ENCODE results near the gene VMP1. TPM values are rescaled to one million over a fixed set of nuclear protein-coding genes. Genes with fewer than 3 reads are reported as not detected.

VMP1 gene
- total and polyA plus RNA-seq, 4 donors, result 92.5 to 249 (median 157) TPM

DNA sequence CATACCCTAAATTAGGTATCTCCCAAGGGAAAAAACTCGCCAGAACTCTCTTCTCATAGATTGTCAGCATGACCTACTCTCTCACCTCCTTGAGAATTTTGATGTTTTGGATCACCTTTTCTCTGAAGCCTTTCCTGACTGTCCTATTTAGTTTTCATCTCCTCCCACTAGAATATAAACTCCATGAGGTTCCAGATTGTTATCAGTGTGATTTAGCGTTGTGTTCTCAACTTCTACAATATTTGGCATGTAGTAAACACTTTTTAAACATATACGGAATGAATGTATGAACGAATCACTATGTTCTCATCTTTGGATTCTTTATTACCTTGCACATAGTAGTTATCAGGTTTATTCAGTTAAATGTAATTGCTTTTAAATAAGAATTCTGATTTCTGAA, 88.7 kb downstream of the VMP1 start:
- no peaks in the 10 kb centered on the region for H3K36me3 ChIP-seq (ENCODE audit: control insufficient read depth in 4 of 4, insufficient read depth in 4 of 4, low read length in 4 of 4)
- TF ChIP-seq, protein P1, sequence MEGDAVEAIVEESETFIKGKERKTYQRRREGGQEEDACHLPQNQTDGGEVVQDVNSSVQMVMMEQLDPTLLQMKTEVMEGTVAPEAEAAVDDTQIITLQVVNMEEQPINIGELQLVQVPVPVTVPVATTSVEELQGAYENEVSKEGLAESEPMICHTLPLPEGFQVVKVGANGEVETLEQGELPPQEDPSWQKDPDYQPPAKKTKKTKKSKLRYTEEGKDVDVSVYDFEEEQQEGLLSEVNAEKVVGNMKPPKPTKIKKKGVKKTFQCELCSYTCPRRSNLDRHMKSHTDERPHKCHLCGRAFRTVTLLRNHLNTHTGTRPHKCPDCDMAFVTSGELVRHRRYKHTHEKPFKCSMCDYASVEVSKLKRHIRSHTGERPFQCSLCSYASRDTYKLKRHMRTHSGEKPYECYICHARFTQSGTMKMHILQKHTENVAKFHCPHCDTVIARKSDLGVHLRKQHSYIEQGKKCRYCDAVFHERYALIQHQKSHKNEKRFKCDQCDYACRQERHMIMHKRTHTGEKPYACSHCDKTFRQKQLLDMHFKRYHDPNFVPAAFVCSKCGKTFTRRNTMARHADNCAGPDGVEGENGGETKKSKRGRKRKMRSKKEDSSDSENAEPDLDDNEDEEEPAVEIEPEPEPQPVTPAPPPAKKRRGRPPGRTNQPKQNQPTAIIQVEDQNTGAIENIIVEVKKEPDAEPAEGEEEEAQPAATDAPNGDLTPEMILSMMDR (IDR thresholded peaks at IDR 0.05; ENCODE audit: control extremely low read depth, extremely low read depth), result no peak
- H3K4me1 ChIP-seq (ENCODE audit: control insufficient read depth in 5 of 5, insufficient read depth in 5 of 5, low read length in 5 of 5), result peaks cover 0 to 1% (median 0%) of the 10 kb centered on the region in 5 donors
- DNase-seq, result no peak
- H3K9ac ChIP-seq (ENCODE audit: insufficient read depth in 1 of 2, low read length in 2 of 2), result no peak overlapping the region
- H3K27me3 ChIP-seq (ENCODE audit: control insufficient read depth in 3 of 3, insufficient read depth in 3 of 3, low read length in 2 of 3), result no peaks in the 10 kb centered on the region
- ATAC-seq (ENCODE audit: insufficient read depth, low FRiP score), result no peak
- 87 to 90% methylated on average over 4 of the region's 4 CpGs for WGBS, 2 donors
- H3K27ac ChIP-seq (ENCODE audit: low read depth in 1 of 2, low read length in 1 of 2), result no peak overlapping the region
- H3K4me3 ChIP-seq, result no peak overlapping the region
- H3K9me3 ChIP-seq (ENCODE audit: control insufficient read depth in 4 of 4, insufficient read depth in 3 of 4, low read length in 3 of 4), result no peaks in the 10 kb centered on the region

DNA sequence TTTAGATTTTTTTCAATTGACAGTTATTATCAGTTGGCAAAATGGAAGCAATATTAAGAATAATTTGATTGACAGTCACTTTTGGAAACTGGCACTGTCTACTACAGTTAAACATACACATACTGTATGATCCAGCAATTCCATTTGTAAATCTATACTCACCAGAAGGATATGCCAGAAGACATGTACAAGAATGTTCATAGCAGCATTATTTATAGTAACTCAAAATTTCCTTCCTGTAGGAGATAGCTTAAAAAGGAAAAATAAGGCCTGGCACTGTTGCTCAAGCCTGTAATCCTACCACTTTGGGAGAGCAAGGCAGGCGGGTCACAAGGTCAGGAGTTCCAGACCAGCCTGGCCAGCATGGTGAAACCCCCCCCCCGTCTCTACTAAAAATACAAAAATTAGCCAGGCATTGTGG, 89.3 kb downstream of the VMP1 start:
- Histone ChIP-seq H3K27ac (ENCODE audit: low read depth in 1 of 2, low read length in 1 of 2) (no peak overlapping the region), H3K9me3 (ENCODE audit: control insufficient read depth in 4 of 4, insufficient read depth in 3 of 4, low read length in 3 of 4) (no peaks in the 10 kb centered on the region), H3K4me3 (no peak overlapping the region), H3K4me1 (ENCODE audit: control insufficient read depth in 5 of 5, insufficient read depth in 5 of 5, low read length in 5 of 5) (peaks cover 0 to 1% (median 0%) of the 10 kb centered on the region in 5 donors), H3K9ac (ENCODE audit: insufficient read depth in 1 of 2, low read length in 2 of 2) (no peak overlapping the region), H3K36me3 (ENCODE audit: control insufficient read depth in 4 of 4, insufficient read depth in 4 of 4, low read length in 4 of 4) (no peaks in the 10 kb centered on the region), H3K27me3 (ENCODE audit: control insufficient read depth in 3 of 3, insufficient read depth in 3 of 3, low read length in 2 of 3) (no peaks in the 10 kb centered on the region)
- ATAC-seq (ENCODE audit: insufficient read depth, low FRiP score), result no peak
- TF ChIP-seq, protein P1 (IDR thresholded peaks at IDR 0.05; ENCODE audit: control extremely low read depth, extremely low read depth), result no peak
- whole genome bisulfite sequencing, 2 donors, result 76 to 77% methylated on average over 2 of the region's 2 CpGs
- DNase-seq, result no peak

DNA sequence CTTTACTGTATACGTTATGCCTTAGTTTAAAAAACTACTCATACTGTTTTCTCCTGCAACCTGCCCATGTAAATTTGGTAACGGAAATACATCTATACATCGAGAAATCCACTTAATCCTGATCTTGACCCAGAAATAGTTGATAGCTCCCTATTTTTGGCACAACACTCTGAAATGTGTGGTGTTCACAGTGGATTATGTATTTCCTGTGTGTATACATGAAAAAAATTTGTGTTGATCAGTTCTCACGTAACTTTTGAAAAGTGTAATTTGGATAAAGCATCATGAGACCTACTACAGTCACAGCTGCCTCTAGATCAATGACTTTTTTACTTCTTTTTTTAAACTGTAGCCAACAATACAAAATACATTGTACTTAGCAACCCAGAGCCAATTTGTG, 90.7 kb downstream of the VMP1 start:
- ATAC-seq (ENCODE audit: insufficient read depth, low FRiP score) (no peak), DNase-seq (no peak)
- H3K9me3 ChIP-seq (ENCODE audit: control insufficient read depth in 4 of 4, insufficient read depth in 3 of 4, low read length in 3 of 4), result no peaks in the 10 kb centered on the region
- H3K36me3 ChIP-seq (ENCODE audit: control insufficient read depth in 4 of 4, insufficient read depth in 4 of 4, low read length in 4 of 4), result no peaks in the 10 kb centered on the region
- no peak overlapping the region for H3K27ac ChIP-seq (ENCODE audit: low read depth in 1 of 2, low read length in 1 of 2)
- no peak overlapping the region for H3K4me3 ChIP-seq
- TF ChIP-seq, protein P1 (IDR thresholded peaks at IDR 0.05; ENCODE audit: control extremely low read depth, extremely low read depth), result no peak
- peaks cover 0 to 3% (median 2%) of the 10 kb centered on the region in 5 donors for H3K4me1 ChIP-seq (ENCODE audit: control insufficient read depth in 5 of 5, insufficient read depth in 5 of 5, low read length in 5 of 5)
- H3K27me3 ChIP-seq (ENCODE audit: control insufficient read depth in 3 of 3, insufficient read depth in 3 of 3, low read length in 2 of 3), result no peaks in the 10 kb centered on the region
- no peak overlapping the region for H3K9ac ChIP-seq (ENCODE audit: insufficient read depth in 1 of 2, low read length in 2 of 2)
- WGBS, 2 donors, result 90 to 95% methylated on average over 4 of the region's 4 CpGs

DNA sequence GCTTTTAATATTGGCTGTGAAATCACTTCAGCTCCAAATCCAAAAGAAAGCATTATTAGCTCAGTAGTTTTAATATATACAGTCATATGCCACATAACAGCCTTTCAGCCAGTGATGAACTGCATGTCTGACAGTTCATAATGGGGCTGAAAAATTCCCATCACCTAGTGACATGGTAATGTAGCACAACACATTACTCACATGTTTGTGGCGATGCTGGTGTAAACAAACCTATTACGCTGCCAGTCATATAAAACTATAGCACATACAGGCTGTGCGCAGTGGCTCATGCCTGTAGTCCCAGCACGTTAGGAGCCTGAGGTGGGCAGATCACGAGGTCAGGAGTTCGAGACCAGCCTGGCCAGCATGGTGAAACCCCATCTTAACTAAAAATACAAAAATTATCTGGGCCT, 93.1 kb downstream of the VMP1 start:
- Histone ChIP-seq H3K9ac (ENCODE audit: insufficient read depth in 1 of 2, low read length in 2 of 2) (no peak overlapping the region), H3K4me1 (ENCODE audit: control insufficient read depth in 5 of 5, insufficient read depth in 5 of 5, low read length in 5 of 5) (peaks cover 0 to 6% (median 3%) of the 10 kb centered on the region in 5 donors), H3K4me3 (no peak overlapping the region), H3K27ac (ENCODE audit: low read depth in 1 of 2, low read length in 1 of 2) (no peak overlapping the region), H3K36me3 (ENCODE audit: control insufficient read depth in 4 of 4, insufficient read depth in 4 of 4, low read length in 4 of 4) (no peaks in the 10 kb centered on the region), H3K9me3 (ENCODE audit: control insufficient read depth in 4 of 4, insufficient read depth in 3 of 4, low read length in 3 of 4) (no peaks in the 10 kb centered on the region), H3K27me3 (ENCODE audit: control insufficient read depth in 3 of 3, insufficient read depth in 3 of 3, low read length in 2 of 3) (no peaks in the 10 kb centered on the region)
- whole genome bisulfite sequencing, 2 donors, result 95 to 96% methylated on average over 6 of the region's 6 CpGs
- DNase-seq (no peak), ATAC-seq (ENCODE audit: insufficient read depth, low FRiP score) (no peak)
- TF ChIP-seq, protein P1 (IDR thresholded peaks at IDR 0.05; ENCODE audit: control extremely low read depth, extremely low read depth), result no peak

All from lung (tissue), 12 donors.